Effector CD8-positive, alpha-beta T cell (primary cell): ENCODE measurements around the gene ATP2A2.
"Not testable (repeated sequence)": the region's sequence is repeated elsewhere in the genome, so short reads cannot be mapped to it uniquely, and the experiment has no call there.

Experiments used
- DNase-seq: peaks from one replicate; lab custom pipeline; 2025; lab: John Stamatoyannopoulos, UW

ATP2A2 gene

DNA sequence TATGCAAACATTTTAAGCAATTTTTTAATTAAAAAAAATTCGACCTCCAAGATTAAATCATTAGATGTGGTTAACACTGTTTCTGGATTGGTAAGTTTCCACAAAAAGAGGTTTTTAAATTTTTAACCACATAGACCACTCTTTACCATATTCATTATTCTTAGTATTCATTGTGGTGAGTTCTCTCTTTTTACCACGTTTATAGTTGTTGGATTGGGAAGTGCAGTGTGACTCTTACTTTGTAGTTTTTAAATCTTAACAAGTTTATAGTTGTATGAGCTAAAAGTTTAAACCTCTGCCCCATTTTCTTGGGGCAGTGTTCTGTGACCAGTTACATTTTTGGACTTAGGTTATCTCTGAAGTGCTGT, 8.6 kb downstream of the ATP2A2 start:
- DNase-seq: no peak

DNA sequence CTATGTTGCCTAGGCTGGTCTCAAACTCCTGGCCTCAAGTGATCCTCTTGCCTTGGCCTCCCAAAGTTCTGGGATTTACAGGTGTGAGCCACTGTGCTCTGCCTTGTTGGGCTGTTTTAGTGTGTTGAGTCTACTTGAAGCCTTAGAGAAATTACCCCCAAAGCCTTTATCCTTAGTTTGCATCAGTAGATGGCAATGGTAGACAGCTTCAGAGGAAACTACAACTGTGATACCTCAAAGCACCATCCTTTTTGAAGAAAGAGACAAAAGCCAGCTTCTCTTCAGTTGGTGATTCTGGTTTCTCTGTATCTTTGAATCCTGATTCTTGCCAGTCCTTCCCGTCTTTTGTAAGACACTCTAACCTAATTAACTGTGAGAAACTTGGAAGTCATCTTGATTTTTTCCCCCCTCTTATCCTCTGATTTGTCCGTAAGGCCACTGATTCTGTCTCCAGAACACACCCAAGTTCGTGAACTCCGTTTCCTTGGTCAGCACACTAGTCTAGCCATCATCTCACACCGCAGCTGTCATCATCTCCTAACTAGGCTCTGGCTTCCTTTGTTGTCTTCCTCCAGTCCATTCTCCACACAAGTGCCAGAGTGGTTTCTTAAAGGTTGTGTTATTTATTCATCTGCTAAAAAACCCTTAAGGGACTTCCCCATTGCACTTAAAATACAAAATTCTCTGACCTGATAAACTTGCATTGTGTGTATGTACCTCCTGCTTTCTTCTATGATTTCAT, 20.2 kb downstream of the ATP2A2 start:
- DNase-seq: no peak

DNA sequence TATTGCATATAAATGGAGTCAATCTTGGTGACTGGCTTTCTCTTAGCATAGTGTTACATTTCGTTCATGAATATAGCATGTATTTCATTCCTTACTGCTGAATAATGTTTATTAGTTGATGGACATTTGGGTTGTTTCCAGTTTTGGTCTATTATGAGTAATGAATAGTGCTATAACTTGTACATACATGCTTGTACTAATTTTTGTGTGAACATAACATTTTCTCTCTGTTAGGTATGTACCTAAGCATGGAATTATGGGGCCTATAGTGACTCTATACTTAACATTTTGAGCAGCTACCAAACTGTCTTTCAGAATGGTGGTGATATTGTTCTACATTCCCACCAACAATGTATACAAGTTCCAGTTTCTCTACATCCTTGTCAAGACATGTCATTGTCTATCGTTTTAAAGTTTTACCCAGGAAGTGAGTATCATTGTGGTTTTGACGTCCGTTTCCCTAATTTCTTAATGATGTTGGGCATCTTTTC, 23.1 kb downstream of the ATP2A2 start:
- DNase-seq: no peak

DNA sequence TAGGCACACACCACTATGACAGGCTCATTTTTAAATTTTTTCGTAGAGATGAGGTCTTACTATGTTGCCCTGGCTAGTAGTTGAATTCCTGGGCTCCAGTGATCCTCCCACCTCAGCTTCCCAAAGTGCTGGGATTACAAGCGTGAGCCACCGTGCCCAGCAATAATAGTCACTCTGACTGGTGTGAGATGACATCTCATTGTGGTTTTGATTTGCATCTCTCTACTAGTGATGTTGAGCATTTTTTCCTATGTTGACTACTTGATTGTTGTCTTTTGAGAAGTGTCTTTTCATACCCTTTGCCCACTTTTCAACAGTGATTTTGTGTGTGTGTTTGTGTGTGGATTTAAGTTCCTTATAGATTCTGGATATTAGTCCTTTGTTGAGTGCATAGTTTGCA, 26.3 kb downstream of the ATP2A2 start:
- DNase-seq: no peak

DNA sequence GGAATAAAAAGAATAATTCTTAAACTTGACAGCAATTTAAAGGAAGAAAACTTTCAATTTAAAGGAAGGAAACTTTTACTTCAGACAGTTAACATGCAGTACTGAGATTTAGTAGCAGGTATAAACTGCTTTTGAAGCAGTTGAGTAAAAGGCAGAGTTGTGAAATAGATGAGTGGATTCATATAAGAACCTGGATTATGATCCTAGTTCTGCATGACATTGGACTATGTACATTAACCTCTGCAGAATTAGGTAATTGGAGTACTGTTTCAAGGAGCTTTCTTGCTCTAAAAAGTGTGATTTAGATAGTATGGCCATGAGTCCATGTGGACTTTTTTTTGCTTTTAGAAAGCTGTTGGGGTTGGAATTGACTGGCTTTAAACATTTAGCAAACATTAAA, 29.7 kb downstream of the ATP2A2 start:
- DNase-seq: no peak

DNA sequence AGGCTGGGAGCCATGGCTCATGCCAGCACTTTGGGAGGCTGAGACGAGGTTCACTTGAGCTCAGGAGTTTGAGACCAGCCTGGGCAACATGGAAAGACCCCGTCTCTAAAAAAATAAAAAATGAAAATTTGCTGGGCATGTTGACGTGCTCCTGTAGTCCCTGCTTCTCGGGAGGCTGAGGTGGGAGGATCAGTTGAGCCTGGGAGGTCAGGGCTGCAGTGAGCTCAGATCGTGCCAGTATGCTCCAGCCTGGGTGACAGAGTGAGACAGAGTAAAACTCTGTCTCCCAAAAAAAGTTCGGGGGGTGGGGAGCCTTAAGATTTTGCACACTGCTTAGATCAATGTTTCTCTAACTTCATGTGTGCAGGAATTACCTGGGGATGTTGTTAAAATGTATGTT, 30.9 kb downstream of the ATP2A2 start:
- DNase-seq: no peak

DNA sequence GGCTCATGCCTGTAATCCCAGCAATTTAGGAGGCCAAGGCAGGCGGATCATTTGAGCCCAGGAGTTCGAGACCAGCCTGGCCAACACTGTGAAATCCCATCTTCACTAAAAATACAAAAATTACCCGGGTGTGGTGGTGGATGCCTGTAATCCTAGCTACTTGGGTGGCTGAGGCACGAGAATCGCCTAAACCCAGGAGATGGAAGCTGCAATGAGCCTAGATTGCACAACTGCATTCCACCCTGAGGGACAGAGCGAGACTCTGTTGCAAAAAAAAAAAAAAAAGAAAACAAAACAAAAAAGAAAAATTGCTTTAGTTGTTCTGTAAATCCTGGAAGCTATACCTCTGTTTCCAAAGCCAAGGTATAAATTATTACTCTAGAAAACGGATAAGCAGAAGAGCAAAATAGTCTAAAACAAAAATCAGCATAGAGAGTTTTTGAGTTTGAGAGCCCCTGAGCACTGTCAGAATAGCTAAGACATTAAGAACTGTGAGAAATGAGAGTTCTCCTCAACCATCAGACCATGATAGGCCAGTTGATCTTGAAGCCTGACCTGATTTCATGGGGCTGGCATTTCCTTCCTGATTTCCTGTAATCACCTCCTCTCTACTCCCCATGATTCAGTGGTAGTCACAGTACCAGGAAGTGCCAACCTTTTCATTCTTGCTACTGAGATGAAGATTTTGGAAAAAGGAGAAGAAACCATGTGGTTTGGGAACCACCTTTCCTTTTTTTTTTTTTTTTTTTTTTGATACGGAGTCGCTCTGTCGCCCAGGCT, 31.7 kb downstream of the ATP2A2 start:
- DNase-seq: no peak

DNA sequence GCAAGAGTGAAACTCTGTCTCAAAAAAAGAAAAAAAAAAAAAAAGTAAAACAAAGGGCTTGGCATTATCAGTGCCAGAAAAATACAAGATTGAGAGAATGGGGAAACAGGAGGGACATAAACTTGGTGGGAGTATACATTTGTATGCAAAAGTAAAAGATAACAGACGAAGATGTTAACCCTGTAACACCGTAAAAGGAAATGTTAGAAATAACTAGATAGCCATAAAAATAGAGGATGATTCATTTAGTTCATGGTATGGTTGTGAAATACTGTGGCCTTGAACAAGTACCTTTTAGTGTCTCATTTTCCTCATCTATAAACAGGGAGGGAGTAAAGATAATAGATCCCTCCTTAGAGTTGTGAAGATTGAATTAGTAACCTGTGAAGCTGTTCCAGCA, 33.3 kb downstream of the ATP2A2 start:
- no peak for DNase-seq

DNA sequence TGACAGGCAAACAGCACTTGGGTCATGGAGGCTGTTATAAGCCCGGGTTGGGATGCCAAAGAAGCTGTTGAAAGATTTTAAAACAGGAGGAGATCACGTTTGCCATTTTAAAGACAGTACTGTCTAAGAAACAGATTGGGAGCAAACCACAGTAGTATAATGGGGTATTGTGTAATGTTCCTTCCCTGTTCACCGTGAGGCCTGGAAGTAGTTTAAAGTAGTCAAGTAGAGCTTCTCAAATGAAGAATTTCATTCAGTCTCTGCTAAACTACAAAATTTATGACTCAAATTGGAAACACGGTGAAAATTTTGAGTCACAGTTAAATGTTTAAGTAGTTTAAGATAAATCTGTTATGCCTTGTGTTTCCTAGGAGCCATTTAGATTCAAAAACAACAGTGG, 35.8 kb downstream of the ATP2A2 start:
- no peak for DNase-seq

DNA sequence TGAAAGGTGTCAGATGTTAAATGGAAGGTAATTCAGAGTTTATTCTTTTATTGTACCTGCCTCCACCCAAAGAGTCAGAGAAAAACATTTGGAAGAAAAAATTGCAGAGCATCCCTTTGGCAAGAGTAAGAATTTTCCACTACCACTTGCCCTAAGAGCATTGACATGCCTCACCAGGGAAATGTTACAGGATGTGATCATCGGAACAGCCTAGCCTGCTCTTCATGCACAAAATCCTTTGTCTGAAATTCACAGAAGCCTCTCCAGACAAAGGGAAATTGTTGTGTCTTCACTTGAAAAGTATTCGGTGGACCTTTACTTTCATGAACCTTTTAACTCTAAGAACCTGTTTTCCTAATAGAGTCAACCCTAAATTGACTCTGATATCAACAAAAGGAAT, 36.9 kb downstream of the ATP2A2 start:
- DNase-seq: no peak

DNA sequence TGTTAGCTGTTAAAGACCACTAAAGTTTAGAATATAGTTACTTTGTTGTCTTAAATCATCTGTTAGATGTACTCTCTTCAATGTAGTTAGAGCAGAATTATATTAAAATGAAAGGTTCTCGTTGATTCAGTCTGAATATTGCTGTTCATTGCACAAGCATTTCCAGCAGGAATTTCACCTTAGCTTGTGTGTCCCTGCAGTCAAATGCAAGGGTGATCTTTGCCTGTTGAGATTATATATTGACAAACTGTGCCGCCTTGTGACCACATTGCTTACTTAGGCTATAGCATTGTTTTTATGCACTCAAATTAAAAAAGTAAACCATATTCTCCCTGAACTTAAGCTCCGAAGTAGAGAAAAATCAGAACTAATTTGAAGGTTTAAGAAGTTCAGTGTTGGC, 39.5 kb downstream of the ATP2A2 start:
- no peak for DNase-seq

DNA sequence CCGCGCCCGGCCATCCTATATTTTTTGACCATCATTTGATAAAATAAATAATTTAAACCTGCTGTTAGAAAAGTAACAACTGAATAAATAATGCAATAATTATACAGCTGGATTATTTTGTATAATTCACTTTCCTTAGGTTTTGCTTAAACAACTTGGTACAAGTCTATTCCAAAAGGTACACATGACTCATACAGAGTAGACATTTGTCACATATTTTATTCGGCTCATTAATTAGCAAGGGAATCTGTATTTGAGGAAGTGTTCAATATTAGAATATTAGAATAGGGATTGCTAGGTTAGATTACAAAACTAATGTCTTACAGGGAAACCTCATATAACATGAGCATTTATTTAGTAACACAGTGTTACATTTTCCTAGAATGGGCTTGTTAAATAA, 48.7 kb downstream of the ATP2A2 start:
- no peak for DNase-seq

DNA sequence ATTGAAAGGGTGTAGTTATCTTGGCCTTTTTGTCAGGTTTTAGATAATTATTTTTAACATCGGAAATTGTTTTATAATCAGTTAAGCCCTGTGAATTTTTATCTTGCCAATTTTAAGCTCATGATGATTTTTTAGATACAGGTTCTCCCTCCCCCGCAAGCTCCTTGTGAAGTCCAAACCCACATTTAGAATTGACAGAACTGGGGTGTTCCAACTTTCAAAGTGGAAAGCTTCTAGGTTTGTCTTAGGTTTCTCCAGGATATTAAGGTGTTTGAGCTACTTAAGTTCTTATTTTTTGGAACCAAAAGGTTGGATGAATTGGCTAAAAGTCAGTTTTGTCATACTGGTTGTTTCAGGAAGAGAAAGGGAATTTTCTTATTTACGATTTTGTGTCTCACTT, 49.1 kb downstream of the ATP2A2 start:
- no peak for DNase-seq

DNA sequence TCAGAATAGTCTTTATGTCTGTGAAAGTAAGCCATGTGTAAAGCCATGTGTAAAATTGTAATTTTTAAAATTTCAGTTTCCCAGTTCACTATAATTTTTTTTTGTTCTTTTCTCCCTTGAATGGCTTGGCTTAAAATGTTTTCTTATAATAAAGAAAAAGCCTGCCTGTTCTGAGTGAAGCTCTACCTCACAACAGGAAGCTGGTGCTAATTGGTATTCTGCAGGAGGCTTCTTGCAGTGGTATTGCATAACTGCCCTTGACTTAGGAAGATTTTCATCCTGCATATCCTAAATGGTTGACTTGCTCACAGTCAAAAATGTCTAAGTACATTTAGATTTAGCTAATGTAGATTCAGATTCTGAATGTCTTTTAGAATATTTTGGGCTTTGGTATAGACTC, 49.5 kb downstream of the ATP2A2 start:
- DNase-seq: no peak

DNA sequence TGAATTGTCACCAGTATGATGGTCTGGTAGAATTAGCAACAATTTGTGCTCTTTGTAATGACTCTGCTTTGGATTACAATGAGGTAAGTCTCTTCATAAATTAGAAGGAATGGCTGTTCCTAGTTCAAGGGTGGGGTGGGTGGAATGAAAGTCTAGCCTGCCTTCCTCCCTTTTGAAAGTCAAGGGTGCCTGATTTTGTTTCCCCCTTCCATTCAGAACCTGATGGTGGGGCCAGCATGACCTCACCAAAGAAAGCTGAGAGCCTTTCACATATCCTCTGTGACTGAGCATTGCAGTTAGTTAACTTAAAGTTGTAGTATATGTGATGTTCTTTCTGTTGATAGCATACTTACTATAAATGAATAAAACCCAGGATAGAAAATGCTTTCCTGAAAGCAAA, 52.2 kb downstream of the ATP2A2 start:
- DNase-seq: no peak

DNA sequence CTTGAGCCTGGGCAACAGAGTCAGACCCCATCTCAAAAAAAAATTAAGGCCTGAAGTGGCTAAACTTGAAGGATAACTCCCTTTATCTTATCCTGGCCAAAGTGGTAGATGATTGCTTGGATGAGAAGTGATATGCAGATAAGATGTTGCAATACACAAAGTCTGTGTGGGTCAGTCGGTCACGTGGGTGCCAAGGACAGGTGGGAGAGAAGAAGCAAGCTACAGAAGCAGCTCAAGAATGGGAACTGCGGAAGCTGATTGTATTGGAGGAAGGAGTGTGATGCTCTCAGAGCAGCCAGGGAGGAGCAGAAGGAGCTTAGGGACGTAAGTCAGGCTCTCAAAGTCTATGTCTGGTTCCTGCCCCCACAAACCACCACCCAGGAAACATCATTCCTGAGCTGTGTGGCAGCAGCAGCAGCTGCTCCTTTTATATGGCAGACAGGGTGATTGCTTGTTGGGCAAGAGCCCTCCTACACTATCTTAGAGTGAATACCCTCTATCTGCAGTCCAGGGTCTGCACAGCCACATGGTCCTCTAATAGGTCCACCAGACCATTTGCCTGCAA, 54.5 kb downstream of the ATP2A2 start:
- no peak for DNase-seq

DNA sequence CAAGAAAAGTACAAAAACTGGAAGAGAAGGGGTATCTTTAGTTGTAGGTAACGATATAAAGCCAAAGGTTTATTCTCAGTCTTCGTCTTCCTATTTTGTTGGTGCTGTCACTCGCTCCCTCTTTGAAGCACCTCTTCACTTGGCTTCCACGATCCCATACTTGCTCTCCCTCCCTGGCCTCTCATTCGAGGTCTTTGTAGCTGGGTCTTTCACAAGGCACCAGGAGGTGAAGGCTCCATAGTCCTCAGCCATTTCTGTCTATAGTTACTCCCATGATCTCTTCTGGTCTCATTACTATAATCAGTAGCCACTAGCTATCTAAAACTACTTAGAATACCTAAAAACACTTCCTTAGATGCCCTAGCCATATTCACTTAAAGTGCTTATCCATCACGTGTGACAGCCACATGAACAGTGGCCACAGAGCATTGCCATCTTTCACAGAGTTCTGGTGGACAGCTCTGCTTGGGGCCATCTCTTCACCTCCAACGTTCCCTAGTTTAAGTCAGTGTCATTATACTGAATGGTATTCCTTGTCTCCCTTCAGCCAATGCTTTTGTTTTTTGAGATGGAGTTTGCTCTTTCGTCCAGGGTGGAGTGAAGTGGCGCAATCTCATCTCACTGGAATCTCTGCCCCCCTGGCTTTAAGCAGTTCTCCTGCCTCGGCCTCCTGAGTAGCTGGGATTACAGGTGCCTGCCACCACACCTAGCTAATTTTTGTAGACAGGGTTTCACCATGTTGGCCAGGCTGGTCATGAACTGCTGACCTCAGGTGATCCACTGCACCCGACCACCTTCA, 57.1 kb downstream of the ATP2A2 start:
- DNase-seq: no peak

DNA sequence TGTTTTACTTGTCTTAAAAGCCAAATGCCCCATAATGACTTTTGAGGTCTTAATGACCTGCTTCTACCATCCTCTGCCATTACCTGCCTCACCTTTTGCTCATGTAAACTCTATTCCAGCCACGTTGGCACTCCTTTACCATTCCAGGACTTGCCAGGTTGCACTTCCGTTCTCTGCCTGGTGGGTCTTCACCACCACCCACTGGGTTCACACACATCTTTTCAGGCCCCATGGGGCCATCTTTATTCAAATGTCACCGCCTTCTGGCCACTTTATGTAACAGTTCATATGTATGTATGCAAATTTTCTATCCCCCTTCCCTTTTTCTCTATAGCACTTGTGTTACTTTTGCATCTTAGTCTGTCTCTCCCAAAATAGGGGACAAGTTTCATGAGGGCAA, 57.7 kb downstream of the ATP2A2 start:
- DNase-seq: no peak

DNA sequence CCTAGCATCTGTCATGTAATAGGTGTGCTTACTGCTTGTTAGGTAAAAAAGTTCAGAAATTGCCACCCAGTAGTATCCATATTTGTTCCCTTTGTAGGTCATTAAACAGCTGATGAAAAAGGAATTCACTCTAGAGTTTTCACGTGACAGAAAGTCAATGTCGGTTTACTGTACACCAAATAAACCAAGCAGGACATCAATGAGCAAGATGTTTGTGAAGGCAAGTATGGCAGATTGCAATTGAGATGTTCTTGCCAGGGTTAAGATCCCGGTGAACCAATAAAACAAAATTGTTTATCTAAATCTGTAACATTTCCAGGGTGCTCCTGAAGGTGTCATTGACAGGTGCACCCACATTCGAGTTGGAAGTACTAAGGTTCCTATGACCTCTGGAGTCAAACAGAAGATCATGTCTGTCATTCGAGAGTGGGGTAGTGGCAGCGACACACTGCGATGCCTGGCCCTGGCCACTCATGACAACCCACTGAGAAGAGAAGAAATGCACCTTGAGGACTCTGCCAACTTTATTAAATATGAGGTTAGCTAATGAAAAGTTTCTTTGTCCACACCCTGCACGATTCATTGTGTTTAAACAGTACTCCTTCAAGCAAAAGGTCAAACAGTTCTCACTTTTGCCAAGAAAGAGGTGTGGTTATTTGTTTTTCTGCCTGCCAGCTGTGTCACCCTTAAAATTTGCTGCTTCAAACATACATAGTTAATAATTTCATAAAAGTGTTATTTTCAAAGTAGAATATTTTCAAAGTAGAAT, 58.3 kb downstream of the ATP2A2 start:
- no peak for DNase-seq

DNA sequence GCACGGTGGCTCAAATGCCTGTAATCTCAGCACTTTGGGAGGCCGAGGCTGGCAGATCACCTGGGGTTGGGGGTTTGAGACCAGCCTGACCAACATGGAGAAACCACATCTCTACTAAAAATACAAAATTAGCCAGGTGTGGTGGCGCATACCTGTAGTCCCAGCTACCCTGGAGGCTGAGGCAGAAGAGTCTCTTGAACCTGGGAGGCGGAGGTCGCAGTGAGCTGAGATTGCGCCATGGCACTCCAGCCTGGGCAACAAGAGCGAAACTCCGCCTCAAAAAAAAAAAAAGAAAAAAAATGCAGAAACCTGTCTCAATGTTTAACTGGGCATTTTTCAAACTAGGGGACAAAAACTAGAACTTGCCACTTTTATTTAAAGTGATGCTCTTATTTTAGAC, 59.2 kb downstream of the ATP2A2 start:
- not testable (repeated sequence) for DNase-seq

DNA sequence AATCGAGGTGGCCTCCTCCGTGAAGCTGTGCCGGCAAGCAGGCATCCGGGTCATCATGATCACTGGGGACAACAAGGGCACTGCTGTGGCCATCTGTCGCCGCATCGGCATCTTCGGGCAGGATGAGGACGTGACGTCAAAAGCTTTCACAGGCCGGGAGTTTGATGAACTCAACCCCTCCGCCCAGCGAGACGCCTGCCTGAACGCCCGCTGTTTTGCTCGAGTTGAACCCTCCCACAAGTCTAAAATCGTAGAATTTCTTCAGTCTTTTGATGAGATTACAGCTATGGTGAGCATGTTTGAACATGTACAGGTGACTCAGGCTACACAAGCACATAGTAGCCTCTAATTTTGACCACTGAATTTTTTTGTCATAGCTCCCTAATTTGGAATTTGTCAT, 59.7 kb downstream of the ATP2A2 start:
- DNase-seq: no peak

DNA sequence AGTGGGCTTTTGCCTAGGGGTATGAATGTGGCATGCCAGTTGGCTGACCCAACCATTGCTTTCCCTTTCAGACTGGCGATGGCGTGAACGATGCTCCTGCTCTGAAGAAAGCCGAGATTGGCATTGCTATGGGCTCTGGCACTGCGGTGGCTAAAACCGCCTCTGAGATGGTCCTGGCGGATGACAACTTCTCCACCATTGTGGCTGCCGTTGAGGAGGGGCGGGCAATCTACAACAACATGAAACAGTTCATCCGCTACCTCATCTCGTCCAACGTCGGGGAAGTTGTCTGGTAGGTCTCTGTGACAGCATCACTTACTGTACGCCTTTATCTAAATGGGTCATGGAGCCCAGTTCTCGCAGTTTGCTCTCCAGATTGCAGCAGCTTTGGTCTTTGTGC, 61.1 kb downstream of the ATP2A2 start:
- no peak for DNase-seq
